ENCODE results near the gene RDM1. TPM values are rescaled to one million over a fixed set of nuclear protein-coding genes. Genes with fewer than 3 reads are reported as not detected.

Gene RDM1
- total and polyA plus RNA-seq, 8 donors: 0.98 to 5.9 TPM; not detected in 6

- intact Hi-C loops (cut with DNase I; ENCODE audit: low total_unique reads): no loop called here
- 79 to 87% (median 83%) methylated on average over 10 of the region's 10 CpGs for WGBS, 5 donors
Observed at GRCh38 chr17:35934760-35935159, 4.2 kb upstream of the RDM1 start.

DNA sequence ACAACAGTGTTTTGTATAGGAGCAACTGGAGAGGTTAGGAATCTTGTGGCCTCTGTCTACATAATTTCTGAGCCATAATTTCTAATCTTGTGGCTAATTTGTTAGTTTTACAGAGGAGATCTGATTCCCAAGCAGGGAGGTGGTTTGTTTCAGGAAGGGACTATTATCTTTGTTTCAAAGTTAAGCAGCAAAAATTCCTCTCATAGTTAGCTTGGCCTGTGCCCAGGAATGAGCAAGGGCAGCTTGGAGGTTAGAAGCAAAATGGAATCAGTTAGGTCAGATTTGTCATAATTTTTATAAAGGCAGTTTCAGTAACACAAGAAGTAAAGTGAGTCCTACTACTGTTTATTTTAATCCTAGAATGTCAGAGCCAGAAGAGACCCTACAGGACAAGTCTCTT is 2.0 kb upstream of the RDM1 start:
- Histone ChIP-seq H3K36me3 (no peaks in the 10 kb centered on the region), H3K4me1 (peaks cover 11 to 24% (median 15%) of the 10 kb centered on the region in 4 donors), H3K4me3 (no peak overlapping the region), H3K27ac (no peak overlapping the region), H3K27me3 (peaks cover 0 to 18% (median 0%) of the 10 kb centered on the region in 3 donors), H3K9me3 (no peaks in the 10 kb centered on the region)
- DNase-seq: no peak
- intact Hi-C loops (cut with DNase I; ENCODE audit: low total_unique reads): no loop called here
- no peak for TF ChIP-seq EP300 (IDR thresholded peaks at IDR 0.05)

More at GRCh38 chr17:35934760-35935159, 4.2 kb upstream of the RDM1 start:
- peaks cover 11 to 20% (median 14%) of the 10 kb centered on the region in 4 donors for H3K4me1 ChIP-seq
- H3K36me3 ChIP-seq: no peaks in the 10 kb centered on the region
- H3K27ac ChIP-seq: no peak overlapping the region
- H3K4me3 ChIP-seq: no peak overlapping the region
- H3K9me3 ChIP-seq: no peaks in the 10 kb centered on the region
- no peak for TF ChIP-seq EP300 (IDR thresholded peaks at IDR 0.05)
- TF ChIP-seq POLR2A (IDR thresholded peaks at IDR 0.05): no peak
- TF ChIP-seq, protein P1, sequence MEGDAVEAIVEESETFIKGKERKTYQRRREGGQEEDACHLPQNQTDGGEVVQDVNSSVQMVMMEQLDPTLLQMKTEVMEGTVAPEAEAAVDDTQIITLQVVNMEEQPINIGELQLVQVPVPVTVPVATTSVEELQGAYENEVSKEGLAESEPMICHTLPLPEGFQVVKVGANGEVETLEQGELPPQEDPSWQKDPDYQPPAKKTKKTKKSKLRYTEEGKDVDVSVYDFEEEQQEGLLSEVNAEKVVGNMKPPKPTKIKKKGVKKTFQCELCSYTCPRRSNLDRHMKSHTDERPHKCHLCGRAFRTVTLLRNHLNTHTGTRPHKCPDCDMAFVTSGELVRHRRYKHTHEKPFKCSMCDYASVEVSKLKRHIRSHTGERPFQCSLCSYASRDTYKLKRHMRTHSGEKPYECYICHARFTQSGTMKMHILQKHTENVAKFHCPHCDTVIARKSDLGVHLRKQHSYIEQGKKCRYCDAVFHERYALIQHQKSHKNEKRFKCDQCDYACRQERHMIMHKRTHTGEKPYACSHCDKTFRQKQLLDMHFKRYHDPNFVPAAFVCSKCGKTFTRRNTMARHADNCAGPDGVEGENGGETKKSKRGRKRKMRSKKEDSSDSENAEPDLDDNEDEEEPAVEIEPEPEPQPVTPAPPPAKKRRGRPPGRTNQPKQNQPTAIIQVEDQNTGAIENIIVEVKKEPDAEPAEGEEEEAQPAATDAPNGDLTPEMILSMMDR (IDR thresholded peaks at IDR 0.05): no peak
- TF ChIP-seq POLR2AphosphoS5 (IDR thresholded peaks at IDR 0.05): no peak
- no peak for DNase-seq
- H3K27me3 ChIP-seq: peaks cover 0 to 3% (median 0%) of the 10 kb centered on the region in 3 donors

GRCh38 chr17:35931794-35932425 is 1.3 kb upstream of the RDM1 start:
- intact Hi-C loops (cut with DNase I; ENCODE audit: low total_unique reads): no loop called here
- H3K27me3 ChIP-seq: peaks cover 0 to 18% (median 0%) of the 10 kb centered on the region in 3 donors
- no peak overlapping the region for H3K27ac ChIP-seq
- peaks cover 11 to 24% (median 15%) of the 10 kb centered on the region in 4 donors for H3K4me1 ChIP-seq
- WGBS, 5 donors: 53 to 76% (median 66%) methylated on average over 6 of the region's 6 CpGs
- H3K9me3 ChIP-seq: no peaks in the 10 kb centered on the region
- no peak overlapping the region for H3K4me3 ChIP-seq
- DNase-seq: peak in 1 of 2 donors; percentile 72
- no peak for TF ChIP-seq POLR2AphosphoS5 (IDR thresholded peaks at IDR 0.05)
- TF ChIP-seq, protein P1 (IDR thresholded peaks at IDR 0.05): no peak
- no peak for TF ChIP-seq EP300 (IDR thresholded peaks at IDR 0.05)
- no peak for TF ChIP-seq POLR2A (IDR thresholded peaks at IDR 0.05)
- H3K36me3 ChIP-seq: no peaks in the 10 kb centered on the region

GRCh38 chr17:35927714-35928113 is 2.9 kb downstream of the RDM1 start:
- TF ChIP-seq, protein P1 (IDR thresholded peaks at IDR 0.05): no peak
- TF ChIP-seq EP300 (IDR thresholded peaks at IDR 0.05) (no peak), POLR2A (IDR thresholded peaks at IDR 0.05) (no peak), POLR2AphosphoS5 (IDR thresholded peaks at IDR 0.05) (no peak)
- intact Hi-C loops (cut with DNase I; ENCODE audit: low total_unique reads): no loop called here
- peaks cover 0 to 22% (median 0%) of the 10 kb centered on the region in 3 donors for H3K27me3 ChIP-seq
- DNase-seq: no peak
- no peaks in the 10 kb centered on the region for H3K9me3 ChIP-seq
- no peak overlapping the region for H3K4me3 ChIP-seq
- no peak overlapping the region for H3K27ac ChIP-seq
- no peaks in the 10 kb centered on the region for H3K36me3 ChIP-seq
- peaks cover 11 to 24% (median 15%) of the 10 kb centered on the region in 4 donors for H3K4me1 ChIP-seq

- Histone ChIP-seq H3K27ac (no peak overlapping the region), H3K27me3 (peaks cover 0 to 11% (median 0%) of the 10 kb centered on the region in 3 donors), H3K9me3 (no peaks in the 10 kb centered on the region), H3K36me3 (no peaks in the 10 kb centered on the region), H3K4me1 (no peaks in the 10 kb centered on the region), H3K4me3 (no peak overlapping the region)
- 94 to 99% (median 96%) methylated on average over 6 of the region's 6 CpGs for WGBS, 5 donors
- DNase-seq: no peak
- TF ChIP-seq, protein P1 (IDR thresholded peaks at IDR 0.05): no peak
- TF ChIP-seq POLR2AphosphoS5 (IDR thresholded peaks at IDR 0.05) (no peak), EP300 (IDR thresholded peaks at IDR 0.05) (no peak), POLR2A (IDR thresholded peaks at IDR 0.05) (no peak)
- intact Hi-C loops (cut with DNase I; ENCODE audit: low total_unique reads): no loop called here
Observed at GRCh38 chr17:35923609-35924114, 6.9 kb downstream of the RDM1 start.

Measured in stomach (tissue), 9 donors.